HCT116 (cell line): Measurements from ENCODE around the gene TNFSF11. TPM values are rescaled to one million over a fixed set of nuclear protein-coding genes. Genes with fewer than 3 reads are reported as not detected.

ENCODE experiments used
- ATAC-seq: fragments of 200-7000 bp; cut with Tn5 transposase; 2 replicates; pipeline ENCODE4 v1.9.1; 2020; ENCODE audit warnings: mild to moderate bottlenecking, moderate library complexity
- BruUV-seq: library from RNA; stranded (reverse); fragments of 400-500 nt; replicated peaks from 2 replicates; lab custom pipeline; 2021; lab: Mats Ljungman, UMichigan
- CTCF ChIA-PET: fragments of 300-600 bp; sonication (Branson Sonifier 250); formaldehyde crosslinking; loops from one replicate; lab custom pipeline; 2021; ENCODE audit warnings: antibody characterized with exemption; lab: Charles Lee
- POLR2A ChIA-PET: fragments of 300-600, 350-600 bp; sonication (Branson Sonifier 250); formaldehyde crosslinking; loops from one replicate; lab custom pipeline; 2021; ENCODE audit warnings: antibody characterized with exemption; lab: Charles Lee
- RAD21 ChIA-PET, 2 experiments: fragments of 300-600 bp; sonication (Branson Sonifier 250); formaldehyde crosslinking; loops; one replicate each; lab custom pipeline; 2023; ENCODE audit warnings: low total read pairs in 2 of 2; ENCODE audit not compliant: uncharacterized antibody in 2 of 2, unreplicated experiment in 2 of 2, low non-redundant PET in 1 of 2; lab: Charles Lee
- DNase-seq: peaks from one replicate; pipeline ENCODE4 v3.0.0-alpha.2; 2010; ENCODE audit warnings: low read depth, low spot score
- H2AFZ ChIP-seq: fragments of 200-600 bp; shearing (Covaris generic), sonication (generic); 2 replicates; pipeline ENCODE4 v1.6.1; 2017; ENCODE audit warnings: low read depth, mixed run types, mixed read lengths, antibody characterized with exemption, low read length; ENCODE audit not compliant: poor library complexity, severe bottlenecking
- H3K27ac ChIP-seq: 2 replicates; pipeline ENCODE4 v1.5.1; 2012; ENCODE audit warnings: low read depth, low read length
- H3K27me3 ChIP-seq: fragments of 200-600 bp; sonication (generic); 2 replicates; pipeline ENCODE4 v1.6.1; 2016; ENCODE audit warnings: mixed run types, low read length, mixed read lengths; ENCODE audit not compliant: insufficient read depth
- H3K36me3 ChIP-seq, 2 experiments: fragments of 200-500 bp in 1 of 2; fragments of 200-600 bp in 1 of 2; sonication (Bioruptor generic) in 1 of 2; sonication (generic) in 1 of 2; 2 replicates each; pipeline versions ENCODE4 v1.5.1 to v1.6.1; 2014 to 2016; ENCODE audit warnings: low read length in 2 of 2, inconsistent platforms in 1 of 2, mixed read lengths in 1 of 2, mixed run types in 1 of 2; ENCODE audit not compliant: insufficient read depth in 2 of 2, control insufficient read depth in 1 of 2
- H3K4me1 ChIP-seq, 2 experiments: fragments of 200-600 bp in 1 of 2; sonication (generic) in 1 of 2; 2 replicates each; pipeline versions ENCODE4 v1.5.1 to v1.6.1; 2012 to 2017; ENCODE audit warnings: low read length in 2 of 2, inconsistent platforms in 1 of 2, mild to moderate bottlenecking in 1 of 2, mixed read lengths in 1 of 2, mixed run types in 1 of 2, moderate library complexity in 1 of 2; ENCODE audit not compliant: insufficient read depth in 2 of 2, control insufficient read depth in 1 of 2
- H3K4me2 ChIP-seq: fragments of 200-600 bp; sonication (generic); 2 replicates; pipeline ENCODE4 v1.6.1; 2017; ENCODE audit warnings: mixed run types, low read length, mixed read lengths
- H3K4me3 ChIP-seq, 2 experiments: fragments of 200-600 bp in 1 of 2; sonication (generic) in 1 of 2; replicated peaks in 1 of 2; 2 replicates each; pipeline ENCODE4 v1.5.1; 2011 to 2016; ENCODE audit warnings: low read length in 2 of 2, control low read depth in 1 of 2, low read depth in 1 of 2, mild to moderate bottlenecking in 1 of 2, mixed read lengths in 1 of 2, mixed run types in 1 of 2
- H3K79me2 ChIP-seq: fragments of 200-600 bp; sonication (generic); 2 replicates; pipeline ENCODE4 v1.6.1; 2017; ENCODE audit warnings: mild to moderate bottlenecking, mixed run types, low read length, moderate library complexity, mixed read lengths; ENCODE audit not compliant: insufficient read depth
- H3K9ac ChIP-seq: fragments of 200-600 bp; sonication (generic); 2 replicates; pipeline ENCODE4 v1.6.1; 2016; ENCODE audit warnings: low read length, mixed read lengths
- H3K9me2 ChIP-seq: fragments of 200-600 bp; sonication (generic), shearing (Covaris generic); 2 replicates; pipeline ENCODE4 v1.6.1; 2017; ENCODE audit warnings: mixed run types, mild to moderate bottlenecking, moderate library complexity; ENCODE audit not compliant: insufficient read depth
- H3K9me3 ChIP-seq, 2 experiments: fragments of 200-500 bp in 1 of 2; fragments of 200-600 bp in 1 of 2; sonication (Bioruptor generic) in 1 of 2; sonication (generic) in 1 of 2; 2 replicates each; pipeline ENCODE4 v1.6.1; 2014 to 2017; ENCODE audit warnings: low read length in 2 of 2, mixed read lengths in 2 of 2, inconsistent platforms in 1 of 2, low read depth in 1 of 2, mild to moderate bottlenecking in 1 of 2, mixed run types in 1 of 2, moderate library complexity in 1 of 2; ENCODE audit not compliant: control insufficient read depth in 1 of 2, insufficient read depth in 1 of 2
- H4K20me1 ChIP-seq: fragments of 200-600 bp; sonication (generic), shearing (Covaris generic); 2 replicates; pipeline ENCODE4 v1.6.1; 2017; ENCODE audit warnings: mixed run types, mild to moderate bottlenecking, moderate library complexity; ENCODE audit not compliant: insufficient read depth
- CBX3 ChIP-seq: IDR thresholded peaks from 2 replicates; pipeline ENCODE4 v1.6.1; 2012; ENCODE audit warnings: low read depth
- EGR1 ChIP-seq: IDR thresholded peaks from 2 replicates; pipeline ENCODE4 v1.6.1; 2012; ENCODE audit warnings: low read depth
- ELF1 ChIP-seq: IDR thresholded peaks from 2 replicates; pipeline ENCODE4 v1.6.1; 2012; ENCODE audit warnings: low read depth, borderline replicate concordance
- EZH2 ChIP-seq: fragments of 200-600 bp; sonication (generic); IDR thresholded peaks from 2 replicates; pipeline ENCODE4 v1.6.1; 2017; ENCODE audit warnings: antibody characterized with exemption, mixed run types
- POLR2AphosphoS5 ChIP-seq: IDR thresholded peaks from 2 replicates; pipeline ENCODE4 v1.6.1; 2011; ENCODE audit warnings: mild to moderate bottlenecking, low read depth, low read length, moderate library complexity
- SIN3A ChIP-seq: IDR thresholded peaks from 2 replicates; pipeline ENCODE4 v1.6.1; 2012; ENCODE audit warnings: low read depth
- SP1 ChIP-seq: IDR thresholded peaks from 2 replicates; pipeline ENCODE4 v1.6.1; 2012; ENCODE audit warnings: low read depth
- SRF ChIP-seq: IDR thresholded peaks from 2 replicates; pipeline ENCODE4 v1.6.1; 2012; ENCODE audit warnings: low read depth
- YY1 ChIP-seq: IDR thresholded peaks from 2 replicates; pipeline ENCODE4 v1.6.1; 2011; ENCODE audit warnings: low read length, low read depth, moderate library complexity, mild to moderate bottlenecking; ENCODE audit not compliant: insufficient replicate concordance; ENCODE audit errors: extremely low read depth
- ZNF274 ChIP-seq: fragments of 200-500 bp; sonication (Bioruptor generic); IDR thresholded peaks from 2 replicates; pipeline ENCODE4 v1.6.1; 2014; ENCODE audit warnings: mild to moderate bottlenecking, low read depth, low read length, inconsistent platforms
- intact Hi-C: fragments of 100-400 bp; cut with micrococcal nuclease; formaldehyde crosslinking; loops from 2 replicates; pipeline ENCODE4 v1.10.0; 2022
- total RNA-seq: library from RNA; stranded (reverse); gene quantifications from one replicate; pipeline ENCODE4 v1.2.1, GENCODE V29; 2021; ENCODE audit not compliant: unreplicated experiment
- TF ChIP-seq, protein P1 (sequence below), 3 experiments: fragments of 200-600 bp in 1 of 3; sonication (generic) in 1 of 3; IDR thresholded peaks in 2 of 3; conservative IDR thresholded peaks in 1 of 3; 2 replicates each; pipeline ENCODE4 v1.5.1; 2012 to 2017; ENCODE audit warnings: low read depth in 2 of 3, low read length in 2 of 3, antibody characterized with exemption in 1 of 3, borderline replicate concordance in 1 of 3, control low read depth in 1 of 3, mild to moderate bottlenecking in 1 of 3, mixed read lengths in 1 of 3, mixed run types in 1 of 3, moderate library complexity in 1 of 3; ENCODE audit not compliant: insufficient read depth in 1 of 3
- TF ChIP-seq, protein P2 (sequence below): IDR thresholded peaks from 2 replicates; pipeline ENCODE4 v1.6.1; 2012
- TF ChIP-seq, protein P3 (sequence below): IDR thresholded peaks from 2 replicates; pipeline ENCODE4 v1.6.1; 2012
- TF ChIP-seq, protein P4 (sequence below): IDR thresholded peaks from 2 replicates; pipeline ENCODE4 v1.6.1; 2011; ENCODE audit warnings: mild to moderate bottlenecking, low read length, moderate library complexity; ENCODE audit not compliant: insufficient replicate concordance; ENCODE audit errors: extremely low read depth

Gene TNFSF11
- total RNA-seq, 1 experiment from 2014 or later = not detected

DNA sequence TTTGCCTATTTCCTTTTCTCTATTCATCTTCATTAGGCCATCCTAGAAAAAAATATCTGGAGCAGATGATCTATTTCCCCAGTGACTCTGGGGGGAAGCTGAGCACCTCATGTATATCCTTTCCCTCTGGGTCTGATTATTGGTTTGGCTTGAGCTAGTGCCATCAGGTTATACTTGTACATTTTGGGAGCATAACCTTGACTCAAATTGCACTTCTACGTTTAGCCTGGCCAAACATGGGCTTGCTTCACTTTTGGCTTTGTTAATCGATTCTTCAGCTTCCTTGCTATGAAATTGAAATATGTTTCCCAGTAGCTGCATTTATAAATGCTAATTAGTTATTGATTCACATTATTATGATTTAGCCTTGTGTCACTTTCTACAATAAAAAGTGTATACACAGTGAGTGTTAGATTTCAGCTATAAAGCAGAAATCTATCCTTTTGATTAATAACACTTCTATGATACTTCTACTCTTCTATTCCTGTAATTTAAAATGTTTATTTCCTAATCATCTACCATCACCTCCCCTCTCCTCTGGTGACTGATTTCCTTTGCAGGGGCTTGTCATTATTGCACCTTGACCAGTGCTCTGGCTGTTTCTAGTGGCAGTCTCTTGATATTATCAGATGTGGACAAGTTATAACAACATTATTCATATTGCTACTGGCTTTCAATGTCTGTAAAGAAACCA, 37.3 kb downstream of the TNFSF11 start (continued):
- TF ChIP-seq, protein P1, sequence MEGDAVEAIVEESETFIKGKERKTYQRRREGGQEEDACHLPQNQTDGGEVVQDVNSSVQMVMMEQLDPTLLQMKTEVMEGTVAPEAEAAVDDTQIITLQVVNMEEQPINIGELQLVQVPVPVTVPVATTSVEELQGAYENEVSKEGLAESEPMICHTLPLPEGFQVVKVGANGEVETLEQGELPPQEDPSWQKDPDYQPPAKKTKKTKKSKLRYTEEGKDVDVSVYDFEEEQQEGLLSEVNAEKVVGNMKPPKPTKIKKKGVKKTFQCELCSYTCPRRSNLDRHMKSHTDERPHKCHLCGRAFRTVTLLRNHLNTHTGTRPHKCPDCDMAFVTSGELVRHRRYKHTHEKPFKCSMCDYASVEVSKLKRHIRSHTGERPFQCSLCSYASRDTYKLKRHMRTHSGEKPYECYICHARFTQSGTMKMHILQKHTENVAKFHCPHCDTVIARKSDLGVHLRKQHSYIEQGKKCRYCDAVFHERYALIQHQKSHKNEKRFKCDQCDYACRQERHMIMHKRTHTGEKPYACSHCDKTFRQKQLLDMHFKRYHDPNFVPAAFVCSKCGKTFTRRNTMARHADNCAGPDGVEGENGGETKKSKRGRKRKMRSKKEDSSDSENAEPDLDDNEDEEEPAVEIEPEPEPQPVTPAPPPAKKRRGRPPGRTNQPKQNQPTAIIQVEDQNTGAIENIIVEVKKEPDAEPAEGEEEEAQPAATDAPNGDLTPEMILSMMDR (IDR thresholded peaks at IDR 0.05 in 2 of 3, conservative IDR thresholded peaks at IDR 0.05 in 1 of 3; ENCODE audit: borderline replicate concordance in 1 of 3, insufficient read depth in 1 of 3, low read depth in 2 of 3, low read length in 2 of 3) = no peak
- TF ChIP-seq SRF (no peak), SP1 (no peak)

DNA sequence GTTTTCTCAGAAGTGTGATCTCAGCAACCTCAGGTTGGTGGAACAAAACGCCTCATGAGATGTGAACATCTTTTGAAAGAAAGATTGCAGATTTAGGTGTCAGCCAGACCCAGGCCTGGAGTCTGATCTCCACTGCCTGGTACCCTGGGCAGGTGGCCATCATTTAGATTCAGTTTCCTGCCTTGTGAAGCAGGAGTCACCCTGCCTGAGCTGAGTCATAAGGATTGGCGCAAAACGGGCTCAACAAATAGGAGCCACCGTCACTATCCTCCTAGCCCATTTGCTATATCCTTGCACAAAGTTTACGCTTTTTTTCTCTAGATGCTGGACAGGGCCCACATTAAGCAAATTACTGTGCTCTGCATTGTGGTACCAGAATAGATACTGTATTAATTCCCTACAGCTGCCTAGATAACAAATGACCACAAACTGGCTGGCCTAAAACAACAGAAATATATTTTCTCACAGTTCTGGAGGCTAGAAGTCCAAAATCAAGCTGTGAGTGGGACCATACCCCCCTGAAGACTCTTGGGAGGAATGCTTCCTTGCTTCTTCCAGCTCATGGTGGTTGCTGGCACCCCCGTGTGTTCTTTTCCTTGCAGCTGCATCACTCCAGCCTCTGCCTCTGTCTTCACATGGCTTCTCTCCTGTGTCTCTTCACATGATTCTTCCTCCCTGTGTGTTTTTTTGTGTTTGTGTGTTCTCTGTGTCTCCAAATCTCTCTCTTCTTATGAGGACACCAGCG, 38.2 kb downstream of the TNFSF11 start:
- Histone ChIP-seq H4K20me1 (no peaks in the 10 kb centered on the region), H3K4me2 (no peak overlapping the region), H3K27ac (no peak overlapping the region), H3K9me2 (no peaks in the 10 kb centered on the region), H3K4me1 (no peaks in the 10 kb centered on the region), H3K9ac (no peak overlapping the region), H3K79me2 (no peaks in the 10 kb centered on the region), H3K36me3 (no peaks in the 10 kb centered on the region), H2AFZ (no peak overlapping the region), H3K27me3 (peaks cover 15% of the 10 kb centered on the region; the same call in 1 of the 2 replicates), H3K4me3 (no peak overlapping the region), H3K9me3 (no peaks in the 10 kb centered on the region)
- no peak for TF ChIP-seq ELF1
- TF ChIP-seq, protein P2, sequence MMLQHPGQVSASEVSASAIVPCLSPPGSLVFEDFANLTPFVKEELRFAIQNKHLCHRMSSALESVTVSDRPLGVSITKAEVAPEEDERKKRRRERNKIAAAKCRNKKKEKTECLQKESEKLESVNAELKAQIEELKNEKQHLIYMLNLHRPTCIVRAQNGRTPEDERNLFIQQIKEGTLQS = no peak
- TF ChIP-seq, protein P1 (IDR thresholded peaks at IDR 0.05 in 2 of 3, conservative IDR thresholded peaks at IDR 0.05 in 1 of 3; ENCODE audit: borderline replicate concordance in 1 of 3, insufficient read depth in 1 of 3, low read depth in 2 of 3, low read length in 2 of 3) = no peak
- TF ChIP-seq SIN3A = no peak
- TF ChIP-seq, protein P3, sequence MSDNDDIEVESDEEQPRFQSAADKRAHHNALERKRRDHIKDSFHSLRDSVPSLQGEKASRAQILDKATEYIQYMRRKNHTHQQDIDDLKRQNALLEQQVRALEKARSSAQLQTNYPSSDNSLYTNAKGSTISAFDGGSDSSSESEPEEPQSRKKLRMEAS = no peak
- TF ChIP-seq YY1 = no peak
- TF ChIP-seq ZNF274 = no peak
- TF ChIP-seq EGR1 = no peak
- no peak for TF ChIP-seq CBX3
- no peak for TF ChIP-seq POLR2AphosphoS5
- no peak for TF ChIP-seq SP1
- TF ChIP-seq, protein P4, sequence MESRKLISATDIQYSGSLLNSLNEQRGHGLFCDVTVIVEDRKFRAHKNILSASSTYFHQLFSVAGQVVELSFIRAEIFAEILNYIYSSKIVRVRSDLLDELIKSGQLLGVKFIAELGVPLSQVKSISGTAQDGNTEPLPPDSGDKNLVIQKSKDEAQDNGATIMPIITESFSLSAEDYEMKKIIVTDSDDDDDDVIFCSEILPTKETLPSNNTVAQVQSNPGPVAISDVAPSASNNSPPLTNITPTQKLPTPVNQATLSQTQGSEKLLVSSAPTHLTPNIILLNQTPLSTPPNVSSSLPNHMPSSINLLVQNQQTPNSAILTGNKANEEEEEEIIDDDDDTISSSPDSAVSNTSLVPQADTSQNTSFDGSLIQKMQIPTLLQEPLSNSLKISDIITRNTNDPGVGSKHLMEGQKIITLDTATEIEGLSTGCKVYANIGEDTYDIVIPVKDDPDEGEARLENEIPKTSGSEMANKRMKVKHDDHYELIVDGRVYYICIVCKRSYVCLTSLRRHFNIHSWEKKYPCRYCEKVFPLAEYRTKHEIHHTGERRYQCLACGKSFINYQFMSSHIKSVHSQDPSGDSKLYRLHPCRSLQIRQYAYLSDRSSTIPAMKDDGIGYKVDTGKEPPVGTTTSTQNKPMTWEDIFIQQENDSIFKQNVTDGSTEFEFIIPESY = no peak
- no peak for TF ChIP-seq EZH2
- ATAC-seq (no peak), DNase-seq (no peak)
- POLR2A ChIA-PET = no interaction called here
- RAD21 ChIA-PET = no interaction called here
- BruUV-seq = no TSS peak
- CTCF ChIA-PET = no interaction called here
- intact Hi-C loops = no loop called here
